ENCODE results near the gene SLC7A5.
A peak's percentile ranks its signal among the peaks of the same experiment; 100 is the strongest.
"Not testable (repeated sequence)": the region's sequence is repeated elsewhere in the genome, so short reads cannot be mapped to it uniquely, and the experiment has no call there.

SLC7A5 gene

DNA sequence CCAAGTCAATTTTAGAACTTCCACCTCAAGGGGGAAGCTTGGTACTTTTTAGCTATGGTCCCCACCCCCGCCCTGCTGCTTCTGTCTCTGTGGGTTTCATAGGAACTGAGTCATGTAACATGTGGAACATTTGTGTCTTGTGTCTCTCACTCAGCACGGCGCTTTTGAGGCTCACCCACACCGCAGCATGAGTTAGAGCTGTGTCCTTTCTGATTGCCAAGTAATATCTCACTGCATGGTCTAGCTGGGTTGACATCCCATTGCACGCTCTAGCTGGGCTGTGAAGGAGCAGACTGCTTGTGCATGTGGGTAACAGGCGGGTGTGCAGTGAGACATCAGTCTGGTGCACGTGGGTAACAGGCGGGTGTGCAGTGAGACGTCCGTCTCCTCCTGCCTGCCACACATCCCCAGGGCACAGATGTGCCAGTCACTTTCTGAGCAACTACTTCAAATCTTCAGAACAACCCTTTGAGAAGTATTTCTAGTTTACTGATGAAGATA lies 26.4 kb upstream of the SLC7A5 start:
- DNase-seq (ENCODE audit: low spot score): no peak
- Histone ChIP-seq H3K36me3 (ENCODE audit: low read depth) (no peaks in the 10 kb centered on the region), H3K27me3 (ENCODE audit: insufficient read depth, poor library complexity, severe bottlenecking) (no peaks in the 10 kb centered on the region), H3K4me3 (ENCODE audit: severe bottlenecking) (no peak overlapping the region), H3K9me3 (ENCODE audit: severe bottlenecking) (no peaks in the 10 kb centered on the region), H3K4me1 (ENCODE audit: insufficient read depth, poor library complexity, severe bottlenecking) (no peaks in the 10 kb centered on the region), H3K27ac (ENCODE audit: poor library complexity, severe bottlenecking) (no peak overlapping the region)
- no peak; the same call in 2 of the 3 replicates for ATAC-seq (ENCODE audit: low read depth)
- TF ChIP-seq, protein P1, sequence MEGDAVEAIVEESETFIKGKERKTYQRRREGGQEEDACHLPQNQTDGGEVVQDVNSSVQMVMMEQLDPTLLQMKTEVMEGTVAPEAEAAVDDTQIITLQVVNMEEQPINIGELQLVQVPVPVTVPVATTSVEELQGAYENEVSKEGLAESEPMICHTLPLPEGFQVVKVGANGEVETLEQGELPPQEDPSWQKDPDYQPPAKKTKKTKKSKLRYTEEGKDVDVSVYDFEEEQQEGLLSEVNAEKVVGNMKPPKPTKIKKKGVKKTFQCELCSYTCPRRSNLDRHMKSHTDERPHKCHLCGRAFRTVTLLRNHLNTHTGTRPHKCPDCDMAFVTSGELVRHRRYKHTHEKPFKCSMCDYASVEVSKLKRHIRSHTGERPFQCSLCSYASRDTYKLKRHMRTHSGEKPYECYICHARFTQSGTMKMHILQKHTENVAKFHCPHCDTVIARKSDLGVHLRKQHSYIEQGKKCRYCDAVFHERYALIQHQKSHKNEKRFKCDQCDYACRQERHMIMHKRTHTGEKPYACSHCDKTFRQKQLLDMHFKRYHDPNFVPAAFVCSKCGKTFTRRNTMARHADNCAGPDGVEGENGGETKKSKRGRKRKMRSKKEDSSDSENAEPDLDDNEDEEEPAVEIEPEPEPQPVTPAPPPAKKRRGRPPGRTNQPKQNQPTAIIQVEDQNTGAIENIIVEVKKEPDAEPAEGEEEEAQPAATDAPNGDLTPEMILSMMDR (IDR thresholded peaks at IDR 0.05; ENCODE audit: poor library complexity, severe bottlenecking): no peak

DNA sequence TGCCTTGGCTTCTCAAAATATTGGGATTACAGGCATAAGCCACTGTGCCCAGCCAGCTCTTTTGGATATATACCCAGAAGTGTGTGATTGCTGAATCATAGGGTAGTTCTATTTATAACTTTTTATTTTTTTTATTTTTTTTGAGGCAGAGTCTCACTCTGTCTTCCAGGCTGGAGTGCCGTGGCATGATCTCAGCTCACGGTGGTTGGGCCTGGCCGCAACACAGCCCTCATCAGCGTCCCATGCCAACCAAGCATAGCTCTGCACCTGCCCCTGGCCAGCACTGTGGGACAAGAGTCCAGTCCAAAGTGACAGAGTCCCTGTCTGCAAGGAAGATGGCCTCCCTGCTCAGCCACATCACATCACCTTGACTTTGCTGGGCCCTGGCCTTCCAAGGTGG lies 24.7 kb upstream of the SLC7A5 start:
- H3K27ac ChIP-seq (ENCODE audit: poor library complexity, severe bottlenecking); H3K27me3 ChIP-seq (ENCODE audit: insufficient read depth, poor library complexity, severe bottlenecking); H3K9me3 ChIP-seq (ENCODE audit: severe bottlenecking); H3K36me3 ChIP-seq (ENCODE audit: low read depth); DNase-seq (ENCODE audit: low spot score); H3K4me3 ChIP-seq (ENCODE audit: severe bottlenecking); H3K4me1 ChIP-seq (ENCODE audit: insufficient read depth, poor library complexity, severe bottlenecking): not testable (repeated sequence)
- ATAC-seq (ENCODE audit: low read depth): 0 out of 3 replicates have a peak, but pooled peaks have one; percentile 21

DNA sequence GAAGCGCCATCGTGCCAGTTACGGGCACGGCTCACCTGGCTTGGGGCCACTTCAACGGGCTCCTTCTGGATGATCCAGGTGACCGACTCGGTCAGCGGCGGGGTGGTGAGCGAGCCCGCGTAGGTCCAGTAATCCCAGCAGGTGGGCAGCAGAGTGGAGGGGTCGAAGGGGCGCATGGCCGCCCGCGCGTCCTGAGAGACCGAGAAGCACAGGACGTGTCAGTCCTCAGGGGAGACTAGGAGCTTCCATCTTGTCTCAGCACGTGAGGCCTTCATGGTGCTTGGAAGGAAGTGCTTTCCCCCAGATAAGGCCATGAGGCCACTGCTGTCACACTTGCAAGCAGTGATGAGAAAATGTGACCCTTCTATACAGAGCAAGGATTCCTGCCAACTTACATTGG lies 22.5 kb upstream of the SLC7A5 start:
- ATAC-seq (ENCODE audit: low read depth): no peak
- TF ChIP-seq, protein P1 (IDR thresholded peaks at IDR 0.05; ENCODE audit: poor library complexity, severe bottlenecking): no peak
- Histone ChIP-seq H3K27ac (ENCODE audit: poor library complexity, severe bottlenecking) (no peak overlapping the region), H3K9me3 (ENCODE audit: severe bottlenecking) (no peaks in the 10 kb centered on the region), H3K4me1 (ENCODE audit: insufficient read depth, poor library complexity, severe bottlenecking) (no peaks in the 10 kb centered on the region), H3K4me3 (ENCODE audit: severe bottlenecking) (no peak overlapping the region), H3K27me3 (ENCODE audit: insufficient read depth, poor library complexity, severe bottlenecking) (no peaks in the 10 kb centered on the region), H3K36me3 (ENCODE audit: low read depth) (no peaks in the 10 kb centered on the region)
- no peak for DNase-seq (ENCODE audit: low spot score)

DNA sequence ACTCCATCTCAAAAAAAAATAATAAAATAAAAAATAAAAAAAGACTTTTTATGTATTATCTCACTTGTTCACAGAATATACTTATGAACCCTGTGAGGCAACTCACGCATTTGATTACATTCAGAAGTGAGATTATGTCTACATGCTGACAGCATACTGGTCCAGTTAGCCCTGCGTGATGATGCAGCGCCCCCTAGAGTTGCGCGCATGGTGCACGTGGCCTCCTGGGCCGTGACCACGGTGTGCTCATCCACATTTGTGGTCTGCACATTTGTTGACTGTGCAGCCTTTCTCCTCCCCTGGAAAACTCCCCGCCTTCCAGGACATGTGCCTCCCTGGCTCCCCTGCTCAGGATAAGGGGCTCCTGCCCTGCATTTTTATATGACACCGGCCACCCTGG lies 20.5 kb upstream of the SLC7A5 start:
- H3K27me3 ChIP-seq (ENCODE audit: insufficient read depth, poor library complexity, severe bottlenecking); H3K9me3 ChIP-seq (ENCODE audit: severe bottlenecking); H3K36me3 ChIP-seq (ENCODE audit: low read depth); H3K4me3 ChIP-seq (ENCODE audit: severe bottlenecking); H3K4me1 ChIP-seq (ENCODE audit: insufficient read depth, poor library complexity, severe bottlenecking); DNase-seq (ENCODE audit: low spot score); H3K27ac ChIP-seq (ENCODE audit: poor library complexity, severe bottlenecking); ATAC-seq (ENCODE audit: low read depth): not testable (repeated sequence)

DNA sequence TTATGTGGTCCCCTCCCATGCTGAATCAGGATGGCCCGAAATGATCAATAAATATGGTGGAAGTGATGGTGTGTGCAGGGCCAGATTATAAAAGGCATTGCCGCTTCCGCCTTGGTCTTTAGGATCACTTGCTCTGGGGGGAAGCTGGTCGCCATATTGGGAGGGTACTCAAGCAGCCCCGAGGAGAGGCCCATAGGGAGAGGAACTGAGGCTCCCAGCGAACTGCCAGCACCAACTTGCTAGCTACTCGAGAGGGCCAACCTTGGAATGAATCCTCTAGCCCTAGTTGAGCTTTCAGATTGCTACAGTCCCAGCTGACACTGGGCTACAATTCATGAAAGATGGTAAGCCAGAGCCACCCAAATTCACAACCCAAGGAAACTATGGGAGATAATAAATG lies 19.0 kb upstream of the SLC7A5 start:
- not testable (repeated sequence) for DNase-seq (ENCODE audit: low spot score); H3K4me1 ChIP-seq (ENCODE audit: insufficient read depth, poor library complexity, severe bottlenecking); ATAC-seq (ENCODE audit: low read depth); H3K9me3 ChIP-seq (ENCODE audit: severe bottlenecking); H3K27me3 ChIP-seq (ENCODE audit: insufficient read depth, poor library complexity, severe bottlenecking); H3K27ac ChIP-seq (ENCODE audit: poor library complexity, severe bottlenecking); H3K4me3 ChIP-seq (ENCODE audit: severe bottlenecking); H3K36me3 ChIP-seq (ENCODE audit: low read depth)

DNA sequence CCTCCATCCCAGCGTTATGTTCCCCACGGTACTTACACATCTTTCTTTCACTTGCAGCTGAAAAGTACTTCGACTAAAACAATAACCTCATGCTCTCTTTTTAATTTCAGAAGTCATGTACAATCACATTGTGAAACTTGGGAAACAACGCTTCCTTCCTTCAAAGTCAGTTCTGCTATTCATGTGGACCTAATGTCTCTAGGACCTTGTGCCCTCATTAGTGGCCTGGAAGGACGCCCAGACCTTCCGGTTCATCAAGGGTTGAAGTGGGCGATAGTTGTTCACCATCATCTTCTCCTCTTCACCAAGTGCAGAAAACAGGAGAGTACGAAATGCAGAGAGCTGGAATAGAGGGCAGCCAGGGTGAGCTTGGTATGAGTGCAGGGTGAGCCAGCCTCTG lies 18.6 kb upstream of the SLC7A5 start:
- DNase-seq (ENCODE audit: low spot score); H3K9me3 ChIP-seq (ENCODE audit: severe bottlenecking); H3K4me1 ChIP-seq (ENCODE audit: insufficient read depth, poor library complexity, severe bottlenecking); H3K4me3 ChIP-seq (ENCODE audit: severe bottlenecking); H3K27ac ChIP-seq (ENCODE audit: poor library complexity, severe bottlenecking); ATAC-seq (ENCODE audit: low read depth); H3K36me3 ChIP-seq (ENCODE audit: low read depth); H3K27me3 ChIP-seq (ENCODE audit: insufficient read depth, poor library complexity, severe bottlenecking): not testable (repeated sequence)

DNA sequence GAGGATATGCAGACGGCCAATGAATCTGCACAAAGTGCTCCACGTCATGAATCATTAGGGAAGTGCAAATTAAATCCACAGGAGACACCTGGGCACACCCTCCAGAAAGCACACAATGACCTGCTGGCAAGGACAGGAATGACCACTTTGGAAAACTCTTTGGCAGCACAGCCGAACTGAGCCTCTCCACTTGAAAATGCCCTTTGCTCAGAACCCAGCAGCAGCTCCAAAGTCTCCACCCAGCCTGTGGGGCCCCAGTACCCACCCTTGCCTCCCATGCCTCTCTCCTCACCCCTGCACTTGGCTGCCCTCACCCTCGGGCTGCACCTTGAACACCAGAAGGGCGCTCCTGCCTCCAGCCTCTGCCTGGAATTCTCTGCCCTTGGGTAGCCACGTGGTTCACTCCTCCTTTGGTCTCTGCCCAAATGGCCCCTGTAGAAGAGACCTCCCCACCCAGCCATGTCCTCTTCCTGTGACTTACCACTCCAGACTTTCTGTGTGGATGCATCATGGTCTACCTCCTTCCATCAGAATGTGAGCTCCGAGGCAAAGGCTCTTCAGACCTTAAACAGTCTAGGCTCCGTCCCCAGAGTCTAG lies 16.2 kb upstream of the SLC7A5 start:
- not testable (repeated sequence) for DNase-seq (ENCODE audit: low spot score); H3K4me1 ChIP-seq (ENCODE audit: insufficient read depth, poor library complexity, severe bottlenecking); H3K27me3 ChIP-seq (ENCODE audit: insufficient read depth, poor library complexity, severe bottlenecking); H3K9me3 ChIP-seq (ENCODE audit: severe bottlenecking); H3K27ac ChIP-seq (ENCODE audit: poor library complexity, severe bottlenecking); ATAC-seq (ENCODE audit: low read depth); H3K36me3 ChIP-seq (ENCODE audit: low read depth); H3K4me3 ChIP-seq (ENCODE audit: severe bottlenecking)
